ENCODE results near the gene FXYD3. TPM values are rescaled to one million over a fixed set of nuclear protein-coding genes. Genes with fewer than 3 reads are reported as not detected.

The FXYD3 gene
- total and polyA plus RNA-seq, 2 experiments from 2014 or later, result 0.81 TPM; not detected in 1

DNA sequence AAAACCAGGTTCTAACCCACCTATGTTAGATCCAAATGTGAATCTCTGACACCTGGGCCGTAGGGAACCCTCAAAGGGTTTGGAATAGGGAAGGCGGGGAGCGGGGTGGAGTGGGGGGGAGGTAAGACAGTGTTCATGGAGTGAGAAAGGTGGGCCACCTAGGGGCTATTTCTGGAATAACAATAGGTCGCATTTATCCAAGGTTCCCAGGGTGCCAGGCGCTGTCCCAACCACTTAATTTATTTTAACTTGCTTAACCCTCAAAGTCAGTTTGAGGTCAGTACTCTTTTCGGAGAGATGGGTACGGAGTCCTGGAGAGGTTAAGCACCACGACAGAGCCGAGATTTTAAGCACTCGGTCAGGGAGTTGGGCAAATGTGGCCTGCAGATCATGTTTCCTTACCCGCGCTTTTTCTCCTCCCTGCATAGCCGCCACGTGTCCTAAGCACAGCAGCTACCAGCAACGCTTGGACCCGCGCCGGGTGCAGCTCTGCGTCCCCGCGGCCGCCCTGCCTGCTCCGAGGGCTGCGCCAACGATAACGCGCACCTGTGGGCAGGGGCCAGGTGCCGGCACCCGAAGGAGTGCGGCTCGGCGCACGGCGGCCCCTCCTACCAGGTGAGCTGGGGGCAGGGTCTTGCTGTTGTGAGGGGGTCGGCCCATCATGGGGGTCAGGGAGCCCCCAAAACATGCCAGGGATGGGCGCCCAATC lies 25.0 kb upstream of the FXYD3 start:
- Histone ChIP-seq H3K9me2 (ENCODE audit: insufficient read depth) (no peaks in the 10 kb centered on the region), H3K36me3 (ENCODE audit: insufficient read depth) (no peaks in the 10 kb centered on the region), H4K20me1 (replicated peaks; ENCODE audit: insufficient read depth) (no peaks in the 10 kb centered on the region), H3K79me2 (replicated peaks; ENCODE audit: insufficient read depth) (no peaks in the 10 kb centered on the region), H3K27me3 (ENCODE audit: insufficient read depth) (no peaks in the 10 kb centered on the region), H3K27ac (ENCODE audit: low read depth) (no peak overlapping the region; the same call in 1 of the 2 replicates), H2AFZ (peak overlapping the region; percentile 94), H3K4me1 (ENCODE audit: insufficient read depth) (peaks cover 13% of the 10 kb centered on the region), H3K4me3 (peak overlapping the region; percentile 53), H3F3A (replicated peaks; ENCODE audit: low read depth) (0 out of 2 replicates have a peak, but pooled peaks cover 5% of the 10 kb centered on the region), H3K4me2 (peak overlapping the region; percentile 71)
- Mint-ChIP-seq H3K27ac (no peak overlapping the region), H3K27me3 (ENCODE audit: insufficient read depth, low read depth, poor library complexity) (peaks cover 9% of the 10 kb centered on the region), H3K4me3 (peak overlapping the region; percentile 65; the same call in 2 of the 3 replicates), H3K9me3 (no peaks in the 10 kb centered on the region), H3K36me3 (ENCODE audit: low read depth) (no peaks in the 10 kb centered on the region; the same call in 2 of the 3 replicates), H3K4me1 (peaks cover 10% of the 10 kb centered on the region)
- no peak for TF ChIP-seq JUNB (IDR thresholded peaks at IDR 0.05; ENCODE audit: unreplicated experiment)
- TF ChIP-seq POLR2AphosphoS5 (IDR thresholded peaks at IDR 0.05; ENCODE audit: low read depth), result 0 out of 2 replicates have a peak, but pooled peaks have one; percentile 24
- TF ChIP-seq, protein P1, sequence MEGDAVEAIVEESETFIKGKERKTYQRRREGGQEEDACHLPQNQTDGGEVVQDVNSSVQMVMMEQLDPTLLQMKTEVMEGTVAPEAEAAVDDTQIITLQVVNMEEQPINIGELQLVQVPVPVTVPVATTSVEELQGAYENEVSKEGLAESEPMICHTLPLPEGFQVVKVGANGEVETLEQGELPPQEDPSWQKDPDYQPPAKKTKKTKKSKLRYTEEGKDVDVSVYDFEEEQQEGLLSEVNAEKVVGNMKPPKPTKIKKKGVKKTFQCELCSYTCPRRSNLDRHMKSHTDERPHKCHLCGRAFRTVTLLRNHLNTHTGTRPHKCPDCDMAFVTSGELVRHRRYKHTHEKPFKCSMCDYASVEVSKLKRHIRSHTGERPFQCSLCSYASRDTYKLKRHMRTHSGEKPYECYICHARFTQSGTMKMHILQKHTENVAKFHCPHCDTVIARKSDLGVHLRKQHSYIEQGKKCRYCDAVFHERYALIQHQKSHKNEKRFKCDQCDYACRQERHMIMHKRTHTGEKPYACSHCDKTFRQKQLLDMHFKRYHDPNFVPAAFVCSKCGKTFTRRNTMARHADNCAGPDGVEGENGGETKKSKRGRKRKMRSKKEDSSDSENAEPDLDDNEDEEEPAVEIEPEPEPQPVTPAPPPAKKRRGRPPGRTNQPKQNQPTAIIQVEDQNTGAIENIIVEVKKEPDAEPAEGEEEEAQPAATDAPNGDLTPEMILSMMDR (conservative IDR thresholded peaks at IDR 0.05; ENCODE audit: low read depth in 2 of 2), result peak; percentile 62 to 71
- TF ChIP-seq ZNF114 (CRISPR knock-in tag; IDR thresholded peaks at IDR 0.05), result no peak
- ATAC-seq (peak; percentile 92), DNase-seq (ENCODE audit: low spot score) (peak; percentile 93)

DNA sequence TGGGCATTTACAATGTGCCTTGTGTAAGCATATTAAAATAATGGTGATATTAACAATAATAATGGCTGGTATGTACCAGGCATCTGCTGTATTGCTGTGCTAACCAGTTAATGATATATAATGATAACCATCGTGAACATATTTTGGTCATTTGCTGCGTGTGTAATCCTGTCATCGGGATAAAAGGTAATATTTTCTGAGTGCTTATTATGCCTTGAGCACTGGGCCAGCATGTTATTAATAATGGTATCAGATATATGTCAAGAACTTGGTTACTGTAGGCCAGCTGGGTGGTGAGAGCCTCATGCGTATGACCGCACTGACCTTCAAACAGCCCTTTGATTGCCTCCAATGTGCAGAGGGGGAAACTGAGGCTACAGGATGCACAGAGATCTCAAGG lies 22.2 kb upstream of the FXYD3 start:
- TF ChIP-seq ZNF114 (CRISPR knock-in tag; IDR thresholded peaks at IDR 0.05) (no peak), POLR2AphosphoS5 (IDR thresholded peaks at IDR 0.05; ENCODE audit: low read depth) (no peak)
- TF ChIP-seq, protein P2, sequence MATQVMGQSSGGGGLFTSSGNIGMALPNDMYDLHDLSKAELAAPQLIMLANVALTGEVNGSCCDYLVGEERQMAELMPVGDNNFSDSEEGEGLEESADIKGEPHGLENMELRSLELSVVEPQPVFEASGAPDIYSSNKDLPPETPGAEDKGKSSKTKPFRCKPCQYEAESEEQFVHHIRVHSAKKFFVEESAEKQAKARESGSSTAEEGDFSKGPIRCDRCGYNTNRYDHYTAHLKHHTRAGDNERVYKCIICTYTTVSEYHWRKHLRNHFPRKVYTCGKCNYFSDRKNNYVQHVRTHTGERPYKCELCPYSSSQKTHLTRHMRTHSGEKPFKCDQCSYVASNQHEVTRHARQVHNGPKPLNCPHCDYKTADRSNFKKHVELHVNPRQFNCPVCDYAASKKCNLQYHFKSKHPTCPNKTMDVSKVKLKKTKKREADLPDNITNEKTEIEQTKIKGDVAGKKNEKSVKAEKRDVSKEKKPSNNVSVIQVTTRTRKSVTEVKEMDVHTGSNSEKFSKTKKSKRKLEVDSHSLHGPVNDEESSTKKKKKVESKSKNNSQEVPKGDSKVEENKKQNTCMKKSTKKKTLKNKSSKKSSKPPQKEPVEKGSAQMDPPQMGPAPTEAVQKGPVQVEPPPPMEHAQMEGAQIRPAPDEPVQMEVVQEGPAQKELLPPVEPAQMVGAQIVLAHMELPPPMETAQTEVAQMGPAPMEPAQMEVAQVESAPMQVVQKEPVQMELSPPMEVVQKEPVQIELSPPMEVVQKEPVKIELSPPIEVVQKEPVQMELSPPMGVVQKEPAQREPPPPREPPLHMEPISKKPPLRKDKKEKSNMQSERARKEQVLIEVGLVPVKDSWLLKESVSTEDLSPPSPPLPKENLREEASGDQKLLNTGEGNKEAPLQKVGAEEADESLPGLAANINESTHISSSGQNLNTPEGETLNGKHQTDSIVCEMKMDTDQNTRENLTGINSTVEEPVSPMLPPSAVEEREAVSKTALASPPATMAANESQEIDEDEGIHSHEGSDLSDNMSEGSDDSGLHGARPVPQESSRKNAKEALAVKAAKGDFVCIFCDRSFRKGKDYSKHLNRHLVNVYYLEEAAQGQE (IDR thresholded peaks at IDR 0.05; ENCODE audit: unreplicated experiment), result no peak
- no peaks in the 10 kb centered on the region for H3K9me2 ChIP-seq (ENCODE audit: insufficient read depth)
- no peaks in the 10 kb centered on the region for H3K9me3 Mint-ChIP-seq

More for the DNA sequence above, 22.2 kb upstream of the FXYD3 start:
- H3K79me2 ChIP-seq (replicated peaks; ENCODE audit: insufficient read depth), result no peaks in the 10 kb centered on the region
- ATAC-seq (no peak), DNase-seq (ENCODE audit: low spot score) (no peak)
- Mint-ChIP-seq H3K27me3 (ENCODE audit: insufficient read depth, low read depth, poor library complexity) (peaks cover 4% of the 10 kb centered on the region), H3K4me1 (peaks cover 14% of the 10 kb centered on the region), H3K4me3 (no peak overlapping the region), H3K36me3 (ENCODE audit: low read depth) (no peaks in the 10 kb centered on the region), H3K27ac (no peak overlapping the region)
- no peaks in the 10 kb centered on the region for H3K27me3 ChIP-seq (ENCODE audit: insufficient read depth)
- H3K27ac ChIP-seq (ENCODE audit: low read depth), result no peak overlapping the region
- H3F3A ChIP-seq (replicated peaks; ENCODE audit: low read depth), result 0 out of 2 replicates have a peak, but pooled peaks cover 8% of the 10 kb centered on the region
- H3K36me3 ChIP-seq (ENCODE audit: insufficient read depth), result no peaks in the 10 kb centered on the region
- H3K4me2 ChIP-seq, result no peak overlapping the region
- H3K4me3 ChIP-seq, result no peak overlapping the region
- H3K4me1 ChIP-seq (ENCODE audit: insufficient read depth), result peaks cover 13% of the 10 kb centered on the region
- H4K20me1 ChIP-seq (replicated peaks; ENCODE audit: insufficient read depth), result no peaks in the 10 kb centered on the region
- H2AFZ ChIP-seq, result no peak overlapping the region

Data from GM23338 (cell line).